ENCODE results near the gene SHISA4.

SHISA4 gene

DNA sequence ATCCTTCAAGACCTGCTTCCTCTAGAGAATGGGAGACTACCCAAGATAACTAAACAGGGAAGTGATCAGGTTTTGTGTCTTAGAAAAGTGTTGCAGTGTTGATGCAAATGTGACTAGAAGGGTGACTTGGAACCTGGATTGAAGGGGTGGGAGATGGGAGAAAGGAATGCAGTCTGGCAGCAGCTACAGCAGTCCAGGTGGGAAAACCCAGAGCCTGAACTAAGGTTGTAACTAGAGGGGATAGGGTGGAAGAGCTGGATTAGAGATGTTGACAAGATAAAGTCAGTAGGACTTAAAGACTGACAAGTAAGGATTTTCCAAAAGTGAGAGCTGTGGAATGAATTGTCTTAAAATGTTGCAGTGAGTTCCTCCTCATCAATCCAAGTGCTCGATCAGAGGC, 7.1 kb upstream of the SHISA4 start:
- TF ChIP-seq SUZ12 (IDR thresholded peaks at IDR 0.05; ENCODE audit: extremely low read depth, insufficient read depth, insufficient read length) (no peak), ZNF274 (IDR thresholded peaks at IDR 0.05; ENCODE audit: low read depth, low read length) (no peak), YY1 (IDR thresholded peaks at IDR 0.05; ENCODE audit: insufficient read depth, insufficient read length) (no peak)
- Histone ChIP-seq H3K27me3 (ENCODE audit: insufficient read depth, insufficient read length) (no peaks in the 10 kb centered on the region), H3K36me3 (ENCODE audit: insufficient read depth, insufficient read length, low read length) (peaks cover 35% of the 10 kb centered on the region), H3K9ac (ENCODE audit: insufficient read length, low read depth) (no peak overlapping the region), H3K9me3 (ENCODE audit: insufficient read depth, low read length) (no peaks in the 10 kb centered on the region), H3K4me1 (ENCODE audit: insufficient read depth, insufficient read length) (peaks cover 14% of the 10 kb centered on the region), H3K4me3 (ENCODE audit: insufficient read length, low read depth) (no peak overlapping the region)
- DNase-seq (ENCODE audit: low read depth, low spot score) = no peak

GRCh38 chr1:201882665-201883132, 6.0 kb upstream of the SHISA4 start:
- no peaks in the 10 kb centered on the region for H3K9me3 ChIP-seq (ENCODE audit: insufficient read depth, low read length)
- H3K9ac ChIP-seq (ENCODE audit: insufficient read length, low read depth) = no peak overlapping the region
- no peak for DNase-seq (ENCODE audit: low read depth, low spot score)
- peaks cover 14% of the 10 kb centered on the region for H3K4me1 ChIP-seq (ENCODE audit: insufficient read depth, insufficient read length)
- peaks cover 8% of the 10 kb centered on the region for H3K27me3 ChIP-seq (ENCODE audit: insufficient read depth, insufficient read length)
- TF ChIP-seq ZNF274 (IDR thresholded peaks at IDR 0.05; ENCODE audit: low read depth, low read length) = no peak
- H3K36me3 ChIP-seq (ENCODE audit: insufficient read depth, insufficient read length, low read length) = peaks cover 24% of the 10 kb centered on the region
- no peak overlapping the region for H3K4me3 ChIP-seq (ENCODE audit: insufficient read length, low read depth)

- H3K36me3 ChIP-seq (ENCODE audit: insufficient read depth, insufficient read length, low read length) = peaks cover 18% of the 10 kb centered on the region
- TF ChIP-seq ZNF274 (IDR thresholded peaks at IDR 0.05; ENCODE audit: low read depth, low read length) (no peak), YY1 (IDR thresholded peaks at IDR 0.05; ENCODE audit: insufficient read depth, insufficient read length) (no peak), SUZ12 (IDR thresholded peaks at IDR 0.05; ENCODE audit: extremely low read depth, insufficient read depth, insufficient read length) (no peak)
- no peak for DNase-seq (ENCODE audit: low read depth, low spot score)
- H3K27me3 ChIP-seq (ENCODE audit: insufficient read depth, insufficient read length) = peaks cover 13% of the 10 kb centered on the region
- peaks cover 19% of the 10 kb centered on the region for H3K4me1 ChIP-seq (ENCODE audit: insufficient read depth, insufficient read length)
- H3K9ac ChIP-seq (ENCODE audit: insufficient read length, low read depth) = no peak overlapping the region
- H3K9me3 ChIP-seq (ENCODE audit: insufficient read depth, low read length) = no peaks in the 10 kb centered on the region
- no peak overlapping the region for H3K4me3 ChIP-seq (ENCODE audit: insufficient read length, low read depth)
These were observed 5.4 kb upstream of the SHISA4 start for GRCh38 chr1:201883266-201883665.

- no peak for TF ChIP-seq SUZ12 (IDR thresholded peaks at IDR 0.05; ENCODE audit: extremely low read depth, insufficient read depth, insufficient read length)
- TF ChIP-seq ZNF274 (IDR thresholded peaks at IDR 0.05; ENCODE audit: low read depth, low read length) = no peak
- TF ChIP-seq YY1 (IDR thresholded peaks at IDR 0.05; ENCODE audit: insufficient read depth, insufficient read length) = no peak
- Histone ChIP-seq H3K4me3 (ENCODE audit: insufficient read length, low read depth) (no peak overlapping the region), H3K4me1 (ENCODE audit: insufficient read depth, insufficient read length) (peaks cover 22% of the 10 kb centered on the region), H3K9ac (ENCODE audit: insufficient read length, low read depth) (no peak overlapping the region), H3K27me3 (ENCODE audit: insufficient read depth, insufficient read length) (peaks cover 18% of the 10 kb centered on the region), H3K9me3 (ENCODE audit: insufficient read depth, low read length) (no peaks in the 10 kb centered on the region), H3K36me3 (ENCODE audit: insufficient read depth, insufficient read length, low read length) (peaks cover 13% of the 10 kb centered on the region)
- no peak for DNase-seq (ENCODE audit: low read depth, low spot score)
These were observed 4.9 kb upstream of the SHISA4 start for GRCh38 chr1:201883786-201884185.

DNA sequence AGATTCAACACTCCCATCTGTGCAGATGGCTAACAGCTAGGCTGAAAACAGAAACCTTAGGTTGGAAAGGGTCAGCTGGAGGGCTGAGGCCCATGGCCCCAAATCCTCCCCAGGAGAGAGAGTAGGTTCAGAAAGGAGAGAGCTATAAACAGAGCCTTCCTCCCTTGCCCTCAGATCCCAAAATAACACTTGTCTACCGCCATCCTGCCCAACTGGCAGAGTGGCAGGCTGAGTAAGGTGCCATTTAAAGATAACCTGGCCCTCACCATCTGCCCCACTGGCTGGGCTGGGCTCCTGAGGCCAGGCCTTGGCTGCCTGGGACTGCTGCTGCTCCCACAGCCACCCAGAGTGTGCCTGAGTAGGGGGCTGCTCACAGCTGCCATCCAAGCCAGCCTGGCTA, 4.3 kb upstream of the SHISA4 start:
- no peaks in the 10 kb centered on the region for H3K9me3 ChIP-seq (ENCODE audit: insufficient read depth, low read length)
- H3K9ac ChIP-seq (ENCODE audit: insufficient read length, low read depth) = no peak overlapping the region
- H3K4me1 ChIP-seq (ENCODE audit: insufficient read depth, insufficient read length) = peaks cover 26% of the 10 kb centered on the region
- H3K4me3 ChIP-seq (ENCODE audit: insufficient read length, low read depth) = no peak overlapping the region
- peaks cover 25% of the 10 kb centered on the region for H3K27me3 ChIP-seq (ENCODE audit: insufficient read depth, insufficient read length)
- DNase-seq (ENCODE audit: low read depth, low spot score) = no peak
- no peak for TF ChIP-seq ZNF274 (IDR thresholded peaks at IDR 0.05; ENCODE audit: low read depth, low read length)
- TF ChIP-seq SUZ12 (IDR thresholded peaks at IDR 0.05; ENCODE audit: extremely low read depth, insufficient read depth, insufficient read length) = no peak
- TF ChIP-seq YY1 (IDR thresholded peaks at IDR 0.05; ENCODE audit: insufficient read depth, insufficient read length) = no peak
- H3K36me3 ChIP-seq (ENCODE audit: insufficient read depth, insufficient read length, low read length) = peaks cover 7% of the 10 kb centered on the region

GRCh38 chr1:201885531-201886075, 3.1 kb upstream of the SHISA4 start:
- Histone ChIP-seq H3K36me3 (ENCODE audit: insufficient read depth, insufficient read length, low read length) (peaks cover 5% of the 10 kb centered on the region), H3K4me1 (ENCODE audit: insufficient read depth, insufficient read length) (peaks cover 28% of the 10 kb centered on the region), H3K27me3 (ENCODE audit: insufficient read depth, insufficient read length) (peaks cover 28% of the 10 kb centered on the region), H3K9me3 (ENCODE audit: insufficient read depth, low read length) (no peaks in the 10 kb centered on the region), H3K9ac (ENCODE audit: insufficient read length, low read depth) (no peak overlapping the region), H3K4me3 (ENCODE audit: insufficient read length, low read depth) (no peak overlapping the region)
- TF ChIP-seq SUZ12 (IDR thresholded peaks at IDR 0.05; ENCODE audit: extremely low read depth, insufficient read depth, insufficient read length) (no peak), YY1 (IDR thresholded peaks at IDR 0.05; ENCODE audit: insufficient read depth, insufficient read length) (no peak), ZNF274 (IDR thresholded peaks at IDR 0.05; ENCODE audit: low read depth, low read length) (no peak)
- no peak for DNase-seq (ENCODE audit: low read depth, low spot score)

DNA sequence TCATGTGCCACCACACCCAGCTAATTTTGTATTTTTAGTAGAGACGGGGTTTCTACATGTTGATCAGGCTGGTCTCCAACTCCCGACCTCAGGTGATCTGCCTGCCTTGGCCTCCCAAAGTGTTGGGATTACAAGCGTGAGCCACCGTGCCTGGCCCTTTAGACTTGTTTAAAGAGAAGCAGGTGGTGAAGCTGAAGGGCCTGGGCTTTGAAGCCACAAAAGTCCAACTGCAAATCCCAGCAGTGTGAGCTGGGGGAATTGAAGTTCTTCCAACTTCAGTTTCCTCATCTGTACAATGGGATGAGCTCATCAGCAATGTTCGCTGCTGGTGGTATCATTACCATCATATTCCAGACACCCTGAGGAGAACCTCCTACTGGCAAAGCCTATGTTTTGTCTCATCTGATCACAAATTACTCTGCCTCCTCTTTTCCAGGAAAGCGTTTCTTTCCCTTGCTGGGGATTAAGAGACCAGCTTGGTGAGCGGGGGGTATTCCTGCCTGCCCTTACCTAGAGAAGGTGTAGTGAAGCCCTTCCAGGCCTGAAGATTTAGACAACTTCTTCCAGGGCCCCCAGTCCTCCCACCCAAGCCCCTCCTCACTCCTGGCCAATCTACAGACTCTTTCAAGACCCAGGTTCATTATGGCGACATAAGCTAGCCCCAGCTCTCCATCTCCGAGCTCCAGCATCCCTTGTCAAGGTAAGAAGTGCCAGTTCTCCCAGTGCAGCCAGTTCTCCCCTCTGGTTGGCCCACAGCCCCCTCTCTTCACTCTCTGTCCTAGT, 2.4 kb upstream of the SHISA4 start:
- no peak for DNase-seq (ENCODE audit: low read depth, low spot score)
- Histone ChIP-seq H3K36me3 (ENCODE audit: insufficient read depth, insufficient read length, low read length) (peaks cover 5% of the 10 kb centered on the region), H3K4me1 (ENCODE audit: insufficient read depth, insufficient read length) (peaks cover 24% of the 10 kb centered on the region), H3K9me3 (ENCODE audit: insufficient read depth, low read length) (no peaks in the 10 kb centered on the region), H3K4me3 (ENCODE audit: insufficient read length, low read depth) (no peak overlapping the region), H3K27me3 (ENCODE audit: insufficient read depth, insufficient read length) (peaks cover 28% of the 10 kb centered on the region), H3K9ac (ENCODE audit: insufficient read length, low read depth) (no peak overlapping the region)
- TF ChIP-seq SUZ12 (IDR thresholded peaks at IDR 0.05; ENCODE audit: extremely low read depth, insufficient read depth, insufficient read length) (no peak), YY1 (IDR thresholded peaks at IDR 0.05; ENCODE audit: insufficient read depth, insufficient read length) (no peak), ZNF274 (IDR thresholded peaks at IDR 0.05; ENCODE audit: low read depth, low read length) (no peak)

All from NT2/D1 (cell line).